Psoas muscle (tissue), 8 donors: ENCODE results near the gene GPX5. TPM values are rescaled to one million over a fixed set of nuclear protein-coding genes. Genes with fewer than 3 reads are reported as not detected.

Experiments used
- ATAC-seq, 4 donors: fragments of 200-7000 bp; cut with Tn5 transposase; one replicate each; pipeline ENCODE4 v1.9.1; 2020; ENCODE audit warnings: moderate library complexity in 3 of 4, mild to moderate bottlenecking in 2 of 4
- DNase-seq, 2 donors: peaks; one replicate each; pipeline ENCODE4 v3.0.0-alpha.2; 2020
- H3K27ac ChIP-seq: fragments of 200-600 bp; one replicate; pipeline ENCODE4 v1.8.0; 2022
- H3K27me3 ChIP-seq, 3 donors: fragments of 200-600 bp in 1 of 3; one replicate each; pipeline versions ENCODE4 v1.6.1 to v1.8.0; 2013 to 2022; ENCODE audit warnings: low read length in 2 of 3, mild to moderate bottlenecking in 2 of 3, moderate library complexity in 1 of 3; ENCODE audit not compliant: insufficient read depth in 3 of 3
- H3K36me3 ChIP-seq, 2 donors: fragments of 200-600 bp in 1 of 2; one replicate each; pipeline versions ENCODE4 v1.6.1 to v1.8.0; 2013 to 2022; ENCODE audit warnings: low read depth in 1 of 2, mild to moderate bottlenecking in 1 of 2, moderate library complexity in 1 of 2; ENCODE audit not compliant: insufficient read depth in 1 of 2
- H3K4me1 ChIP-seq: fragments of 200-600 bp; one replicate; pipeline ENCODE4 v1.8.0; 2022
- H3K4me3 ChIP-seq: fragments of 200-600 bp; one replicate; pipeline ENCODE4 v1.8.0; 2022; ENCODE audit warnings: mild to moderate bottlenecking
- H3K9me3 ChIP-seq: fragments of 200-600 bp; one replicate; pipeline ENCODE4 v1.8.0; 2022
- CTCF ChIP-seq: fragments of 200-600 bp; IDR thresholded peaks from one replicate; pipeline ENCODE4 v1.8.0; 2022; ENCODE audit warnings: antibody characterized with exemption
- WGBS, 3 donors: extraction: QIAGEN DNeasy Blood & Tissue Kit; methylation state at CpG; one replicate each; pipeline versions ENCODE4 v1.1.6 to v1.1.7; 2013; 5-methylcytosine and 5-hydroxymethylcytosine counted together
- intact Hi-C, 2 donors: fragments of 100-400 bp; cut with DNase I; formaldehyde crosslinking; loops; one replicate each; pipeline versions ENCODE4 v1.11.0 to v1.14.2; 2022
- polyA plus RNA-seq, 3 donors: library from polyadenylated mRNA; stranded (reverse); fragments of 200-250 nt; gene quantifications; one replicate each; pipeline ENCODE4 v1.2.3, GENCODE V29; 2013
- total RNA-seq, 4 donors: library from RNA; stranded (reverse); fragmentation: NEBNext Ultra II Directional in 2 of 4; extraction: Animal tissue kit (Norgen Biotek cat#: 25700) in 2 of 4; gene quantifications; one replicate each; pipeline versions ENCODE4 v1.2.1 to v1.2.4, GENCODE V29; 2021 to 2023
- donor health status: healthy with polysubstance abuse.
- donor health status: DM: no; HTN: no; CAD: no; lungs with moderate emphysema.
- donor health status: Bipolar disorder and iron deficiency.
- donor health status: healthy.
- donor health status: DM: yes; HTN: yes; CAD: no.
- donor health status: DM: no; HTN: no; CAD: no.
- donor health status: DM: no; HTN: no; CAD: no.
- donor health status: DM: yes; HTN: yes; CAD: no.

Gene GPX5
- total and polyA plus RNA-seq, 7 donors: not detected

DNA sequence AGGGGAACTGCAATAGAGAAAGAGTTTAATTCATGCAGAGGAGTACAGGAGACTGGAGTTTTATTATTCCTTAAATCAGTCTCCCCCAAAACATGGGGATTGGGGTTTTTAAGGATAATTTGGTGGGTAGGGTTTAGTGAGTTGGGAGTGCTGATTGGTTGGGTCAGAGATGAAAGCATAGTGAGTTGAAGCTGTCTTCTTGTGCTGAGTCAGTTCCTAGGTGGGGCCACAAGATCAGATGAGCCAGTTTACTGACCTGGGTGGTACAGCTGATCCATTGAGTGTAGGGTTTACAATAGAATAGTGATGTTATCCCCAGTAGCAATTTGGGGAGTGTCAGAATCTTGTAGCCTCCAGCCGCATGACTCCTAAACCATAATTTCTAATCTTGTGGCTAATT is 39.1 kb upstream of the GPX5 start:
- Histone ChIP-seq H3K27ac (no peak overlapping the region), H3K27me3 (peaks cover 0 to 19% (median 6%) of the 10 kb centered on the region in 3 donors), H3K36me3 (no peaks in the 10 kb centered on the region), H3K4me3 (no peak overlapping the region), H3K4me1 (no peaks in the 10 kb centered on the region), H3K9me3 (no peaks in the 10 kb centered on the region)
- no peak for ATAC-seq
- TF ChIP-seq CTCF: no peak
- 90 to 93% (median 92%) methylated on average over 1 of the region's 1 CpG for WGBS, 3 donors
- no peak for DNase-seq
- intact Hi-C loops: no loop called here

DNA sequence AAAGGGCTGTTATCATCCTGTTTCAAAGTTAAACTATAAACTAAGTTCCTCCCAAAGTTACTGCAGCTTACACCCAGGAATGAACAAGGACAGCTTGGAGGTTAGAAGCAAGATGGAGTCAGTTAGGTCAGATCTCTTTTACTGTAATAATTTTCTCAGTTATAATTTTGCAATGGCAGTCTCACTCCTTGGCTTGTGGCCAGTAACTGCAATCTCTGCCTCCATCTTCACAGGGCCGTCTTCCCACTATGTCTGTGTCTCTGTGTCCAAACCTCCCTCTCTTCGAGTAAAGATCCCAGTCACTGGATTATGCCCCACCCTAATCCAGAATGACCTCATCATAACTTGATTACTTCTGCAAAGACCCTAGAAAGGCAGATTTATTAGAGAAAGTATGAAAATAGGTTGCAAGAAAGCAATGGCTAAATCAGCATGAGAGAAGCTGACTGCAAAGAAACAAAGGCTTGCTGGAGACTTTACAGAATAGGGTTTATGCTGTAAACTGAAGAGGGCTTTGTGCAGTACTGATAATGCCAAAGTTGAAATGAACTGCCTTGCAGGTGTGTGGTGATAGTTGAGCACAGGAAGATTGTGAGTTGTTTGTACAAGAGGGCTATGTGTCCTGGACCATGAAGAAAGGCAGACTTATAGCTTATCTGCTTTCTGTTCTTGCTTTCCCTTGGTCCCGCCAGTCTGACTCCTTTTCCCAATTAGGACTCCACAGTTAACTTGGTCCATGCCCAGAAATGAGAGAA is 38.5 kb upstream of the GPX5 start:
- Histone ChIP-seq H3K4me3 (no peak overlapping the region), H3K4me1 (no peaks in the 10 kb centered on the region), H3K36me3 (no peaks in the 10 kb centered on the region), H3K27ac (no peak overlapping the region), H3K27me3 (peaks cover 0 to 25% (median 6%) of the 10 kb centered on the region in 3 donors), H3K9me3 (no peaks in the 10 kb centered on the region)
- 53 to 65% (median 54%) methylated on average over 3 of the region's 3 CpGs for WGBS, 3 donors
- DNase-seq (no peak), ATAC-seq (no peak)
- no peak for TF ChIP-seq CTCF
- intact Hi-C loops: no loop called here

GRCh38 chr6:28488916-28489365 is 36.7 kb upstream of the GPX5 start:
- no peaks in the 10 kb centered on the region for H3K36me3 ChIP-seq
- H3K4me1 ChIP-seq: no peaks in the 10 kb centered on the region
- peaks cover 0 to 32% (median 6%) of the 10 kb centered on the region in 3 donors for H3K27me3 ChIP-seq
- ATAC-seq (no peak), DNase-seq (no peak)
- no peak overlapping the region for H3K27ac ChIP-seq
- intact Hi-C loops: no loop called here
- no peaks in the 10 kb centered on the region for H3K9me3 ChIP-seq
- TF ChIP-seq CTCF: no peak
- WGBS, 3 donors: 23 to 26% (median 24%) methylated on average over 14 of the region's 14 CpGs
- peak overlapping the region; percentile 36 for H3K4me3 ChIP-seq

GRCh38 chr6:28489366-28490204 is 36.1 kb upstream of the GPX5 start:
- intact Hi-C loops: no loop called here
- Histone ChIP-seq H3K4me3 (peak overlapping the region; percentile 36), H3K9me3 (no peaks in the 10 kb centered on the region), H3K27me3 (peaks cover 0 to 34% (median 6%) of the 10 kb centered on the region in 3 donors), H3K36me3 (no peaks in the 10 kb centered on the region), H3K27ac (no peak overlapping the region), H3K4me1 (no peaks in the 10 kb centered on the region)
- no peak for TF ChIP-seq CTCF
- 4 to 8% (median 6%) methylated on average over 40 of the region's 40 CpGs for WGBS, 3 donors
- ATAC-seq: peak in 2 of 4 donors; percentile 38 to 63
- DNase-seq: peak in 1 of 2 donors; percentile 41
